Measurements from ENCODE around the gene SH3RF3. TPM values are rescaled to one million over a fixed set of nuclear protein-coding genes. Genes with fewer than 3 reads are reported as not detected.

Gene SH3RF3
- total RNA-seq, 4 donors from 2014 or later = 2.2 to 6.1 (median 4.2) TPM

DNA sequence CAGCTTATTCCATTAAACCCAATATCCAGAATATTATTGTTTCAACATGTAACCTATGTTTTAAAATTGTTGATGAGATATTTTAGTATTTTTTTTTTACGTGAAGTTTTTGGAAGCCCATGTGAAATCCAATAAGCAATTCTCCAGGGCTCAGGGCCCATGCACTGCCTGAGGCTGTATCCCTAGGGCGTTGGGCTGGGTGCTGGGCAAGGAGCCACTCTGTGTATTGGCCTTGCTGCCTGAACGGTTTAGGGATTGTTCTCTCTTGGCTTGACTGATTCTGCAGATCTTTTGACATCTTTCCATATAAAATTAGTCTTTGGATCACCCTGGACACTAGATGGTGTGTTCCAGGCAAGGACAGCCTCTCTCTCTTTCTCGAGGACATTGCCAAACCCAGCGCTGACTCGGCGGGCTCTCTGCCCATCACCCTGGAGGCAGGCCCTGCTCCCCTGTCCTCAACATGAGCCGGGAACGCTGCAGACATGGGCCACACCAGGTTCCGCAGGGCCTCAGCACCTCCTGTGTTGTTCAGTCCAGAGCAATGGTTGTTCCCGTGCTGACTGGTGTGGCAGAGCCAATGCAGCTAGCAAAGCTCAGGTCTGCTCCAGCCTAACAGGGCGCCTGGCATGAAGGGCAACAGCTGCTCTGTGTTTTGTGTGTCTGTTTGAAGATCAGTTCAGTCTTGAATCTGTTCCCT lies 321.7 kb downstream of the SH3RF3 start:
- TF ChIP-seq EP300 (IDR thresholded peaks at IDR 0.05) = no peak
- no peak for TF ChIP-seq POLR2AphosphoS5 (IDR thresholded peaks at IDR 0.05)
- TF ChIP-seq POLR2A (IDR thresholded peaks at IDR 0.05) = no peak
- TF ChIP-seq, protein P1, sequence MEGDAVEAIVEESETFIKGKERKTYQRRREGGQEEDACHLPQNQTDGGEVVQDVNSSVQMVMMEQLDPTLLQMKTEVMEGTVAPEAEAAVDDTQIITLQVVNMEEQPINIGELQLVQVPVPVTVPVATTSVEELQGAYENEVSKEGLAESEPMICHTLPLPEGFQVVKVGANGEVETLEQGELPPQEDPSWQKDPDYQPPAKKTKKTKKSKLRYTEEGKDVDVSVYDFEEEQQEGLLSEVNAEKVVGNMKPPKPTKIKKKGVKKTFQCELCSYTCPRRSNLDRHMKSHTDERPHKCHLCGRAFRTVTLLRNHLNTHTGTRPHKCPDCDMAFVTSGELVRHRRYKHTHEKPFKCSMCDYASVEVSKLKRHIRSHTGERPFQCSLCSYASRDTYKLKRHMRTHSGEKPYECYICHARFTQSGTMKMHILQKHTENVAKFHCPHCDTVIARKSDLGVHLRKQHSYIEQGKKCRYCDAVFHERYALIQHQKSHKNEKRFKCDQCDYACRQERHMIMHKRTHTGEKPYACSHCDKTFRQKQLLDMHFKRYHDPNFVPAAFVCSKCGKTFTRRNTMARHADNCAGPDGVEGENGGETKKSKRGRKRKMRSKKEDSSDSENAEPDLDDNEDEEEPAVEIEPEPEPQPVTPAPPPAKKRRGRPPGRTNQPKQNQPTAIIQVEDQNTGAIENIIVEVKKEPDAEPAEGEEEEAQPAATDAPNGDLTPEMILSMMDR (IDR thresholded peaks at IDR 0.05) = no peak
- Histone ChIP-seq H3K27ac (no peak overlapping the region), H3K36me3 (peaks cover 3% of the 10 kb centered on the region), H3K27me3 (no peaks in the 10 kb centered on the region), H3K4me1 (peaks cover 18% of the 10 kb centered on the region), H3K4me3 (no peak overlapping the region), H3K9me3 (no peaks in the 10 kb centered on the region)
- 55% methylated on average over 11 of the region's 12 CpGs for WGBS
- DNase-seq (ENCODE audit: low spot score in 2 of 2) = peak; percentile 52 to 69

DNA sequence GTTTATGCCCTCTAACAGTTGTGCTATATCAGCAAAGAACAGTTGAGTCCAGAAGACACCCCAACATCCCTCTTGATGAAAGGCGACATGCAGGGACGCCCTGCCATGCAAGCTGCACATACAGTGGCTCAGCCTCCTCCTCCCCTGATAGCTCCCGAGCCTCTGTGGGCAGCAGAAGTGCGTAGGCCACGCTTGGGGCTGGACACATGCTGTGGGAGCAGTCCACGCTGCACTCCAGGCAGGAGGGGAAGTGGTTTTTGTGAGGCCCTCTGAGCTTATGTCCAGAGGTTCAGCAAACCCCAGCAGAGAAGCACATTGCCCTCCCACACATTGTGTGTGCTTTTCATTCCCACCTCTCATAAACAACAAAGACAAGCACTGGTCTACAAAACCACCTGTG lies 322.7 kb downstream of the SH3RF3 start:
- no peaks in the 10 kb centered on the region for H3K9me3 ChIP-seq
- H3K36me3 ChIP-seq = peaks cover 7% of the 10 kb centered on the region
- no peak overlapping the region for H3K27ac ChIP-seq
- no peak overlapping the region for H3K4me3 ChIP-seq
- TF ChIP-seq POLR2AphosphoS5 (IDR thresholded peaks at IDR 0.05) = no peak
- no peak for TF ChIP-seq POLR2A (IDR thresholded peaks at IDR 0.05)
- TF ChIP-seq, protein P1 (IDR thresholded peaks at IDR 0.05) = no peak
- TF ChIP-seq EP300 (IDR thresholded peaks at IDR 0.05) = no peak
- H3K4me1 ChIP-seq = peaks cover 15% of the 10 kb centered on the region
- WGBS = 85% methylated on average over 3 of the region's 6 CpGs
- peak; percentile 46 to 56 for DNase-seq (ENCODE audit: low spot score in 2 of 2)
- H3K27me3 ChIP-seq = no peaks in the 10 kb centered on the region

DNA sequence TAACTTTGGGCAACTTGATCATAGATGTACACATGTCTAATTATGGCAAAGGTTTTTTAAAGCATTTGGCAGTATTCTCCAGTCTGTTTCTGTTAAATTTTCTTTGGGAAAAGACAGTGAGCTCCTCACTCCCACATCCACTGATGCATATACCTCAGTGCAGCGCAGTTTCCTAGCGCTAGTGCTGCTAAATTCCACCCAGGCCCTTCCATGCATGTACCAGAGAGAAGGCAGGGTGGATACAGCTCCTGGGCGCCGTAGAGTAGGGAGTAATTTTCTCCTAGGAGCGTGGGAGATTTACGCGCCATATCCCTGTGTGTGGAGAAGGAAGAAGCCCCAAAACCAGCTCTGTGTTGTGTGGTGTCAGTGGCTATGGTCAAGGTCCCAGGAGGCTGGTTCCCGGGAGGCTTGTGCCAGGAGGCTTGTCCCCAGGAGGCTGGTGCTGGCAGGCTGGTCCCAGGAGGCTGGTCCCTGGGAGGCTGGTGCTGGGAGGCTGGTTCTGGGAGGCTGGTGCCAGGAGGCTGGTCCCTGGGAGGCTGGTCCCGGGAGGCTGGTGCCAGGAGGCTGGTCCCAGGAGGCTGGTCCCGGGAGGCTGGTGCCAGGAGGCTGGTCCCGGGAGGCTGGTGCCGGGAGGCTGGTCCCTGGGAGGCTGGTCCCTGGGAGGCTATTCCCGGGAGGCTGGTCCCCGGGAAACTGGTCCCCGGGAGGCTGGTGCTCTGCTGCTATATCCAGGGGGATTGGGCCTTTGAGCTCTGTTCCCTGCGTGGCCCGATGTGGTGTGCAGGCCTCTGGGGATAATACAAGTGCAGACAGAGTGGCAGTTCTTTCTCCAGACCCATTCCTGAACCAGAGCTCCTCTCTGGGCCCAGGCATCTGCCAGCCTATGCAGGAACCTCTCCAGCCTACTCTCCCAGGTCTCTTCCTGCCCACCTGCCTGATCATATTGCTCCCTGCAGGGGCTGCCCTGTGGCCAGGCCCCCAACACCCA lies 323.6 kb downstream of the SH3RF3 start:
- no peak overlapping the region for H3K27ac ChIP-seq
- H3K4me3 ChIP-seq = no peak overlapping the region
- no peaks in the 10 kb centered on the region for H3K9me3 ChIP-seq
- peak; percentile 40 to 43 for DNase-seq (ENCODE audit: low spot score in 2 of 2)
- no peaks in the 10 kb centered on the region for H3K27me3 ChIP-seq
- WGBS = 91% methylated on average over 17 of the region's 17 CpGs
- H3K4me1 ChIP-seq = peaks cover 14% of the 10 kb centered on the region
- peaks cover 7% of the 10 kb centered on the region for H3K36me3 ChIP-seq
- no peak for TF ChIP-seq POLR2A (IDR thresholded peaks at IDR 0.05)
- TF ChIP-seq POLR2AphosphoS5 (IDR thresholded peaks at IDR 0.05) = no peak
- no peak for TF ChIP-seq EP300 (IDR thresholded peaks at IDR 0.05)

DNA sequence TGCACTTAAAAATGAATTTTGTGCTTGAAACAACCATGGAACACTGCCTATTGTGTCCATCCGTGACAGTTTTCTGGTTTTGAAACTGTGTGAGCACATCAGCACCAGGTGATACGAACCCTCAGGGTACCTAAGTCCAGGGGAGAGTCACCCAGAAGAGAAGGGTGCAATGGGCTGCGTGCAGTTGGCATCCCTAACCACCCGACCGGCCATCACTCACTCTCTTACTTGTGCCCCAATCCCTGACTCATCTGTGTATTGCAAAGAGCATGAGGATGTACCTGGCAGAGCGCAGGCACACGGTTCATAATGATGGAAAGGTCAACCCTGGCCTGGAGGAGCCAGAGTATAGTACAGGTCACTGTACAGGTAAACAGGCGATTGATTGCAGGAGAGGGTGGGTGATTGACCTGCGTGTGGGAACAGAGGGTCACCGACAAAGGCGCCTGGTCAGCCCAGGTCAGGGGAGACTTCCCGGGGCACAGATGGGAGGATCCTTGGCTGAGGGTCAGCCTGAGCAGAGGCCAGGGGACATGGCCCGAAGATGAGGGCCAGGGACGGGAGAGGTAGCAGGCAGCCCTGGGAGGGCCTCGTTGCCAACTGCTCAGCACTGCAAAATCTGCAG lies 324.5 kb downstream of the SH3RF3 start:
- Histone ChIP-seq H3K27ac (no peak overlapping the region), H3K9me3 (no peaks in the 10 kb centered on the region), H3K36me3 (peaks cover 7% of the 10 kb centered on the region), H3K4me3 (no peak overlapping the region), H3K27me3 (no peaks in the 10 kb centered on the region), H3K4me1 (peaks cover 14% of the 10 kb centered on the region)
- WGBS = 95% methylated on average over 15 of the region's 15 CpGs
- TF ChIP-seq EP300 (IDR thresholded peaks at IDR 0.05) = no peak
- peak; percentile 28 to 70 for DNase-seq (ENCODE audit: low spot score in 2 of 2)

DNA sequence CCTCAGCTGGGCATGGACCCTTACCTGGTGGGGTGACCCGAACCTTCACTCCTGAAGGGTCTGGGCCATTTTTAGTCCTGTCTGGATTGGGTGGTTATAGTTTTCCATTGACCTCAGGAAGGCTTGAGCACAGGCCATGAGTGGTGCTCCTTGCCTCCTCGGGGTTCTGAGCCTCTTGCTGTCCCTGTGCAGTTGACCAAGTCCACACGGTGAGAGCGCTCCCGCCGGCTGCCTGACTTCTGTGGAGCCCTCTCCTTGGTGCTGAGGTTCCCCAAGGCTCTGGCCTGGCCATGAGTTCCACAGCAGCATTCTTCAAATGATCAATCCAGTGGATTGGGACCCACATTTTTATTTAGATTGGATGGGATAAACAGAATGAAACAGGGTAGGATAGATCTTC lies 325.3 kb downstream of the SH3RF3 start:
- peaks cover 4% of the 10 kb centered on the region for H3K36me3 ChIP-seq
- WGBS = 98% methylated on average over 6 of the region's 6 CpGs
- H3K27ac ChIP-seq = no peak overlapping the region
- no peak overlapping the region for H3K4me3 ChIP-seq
- DNase-seq (ENCODE audit: low spot score in 2 of 2) = peak; percentile 38 to 54
- peaks cover 10% of the 10 kb centered on the region for H3K4me1 ChIP-seq
- H3K9me3 ChIP-seq = no peaks in the 10 kb centered on the region
- no peaks in the 10 kb centered on the region for H3K27me3 ChIP-seq
- no peak for TF ChIP-seq POLR2AphosphoS5 (IDR thresholded peaks at IDR 0.05)
- no peak for TF ChIP-seq POLR2A (IDR thresholded peaks at IDR 0.05)
- TF ChIP-seq EP300 (IDR thresholded peaks at IDR 0.05) = no peak
- TF ChIP-seq, protein P1 (IDR thresholded peaks at IDR 0.05) = no peak
